Ectodermal cell (in vitro differentiated cells): ENCODE data around the gene AQP5.

Source experiments
- H3K27ac ChIP-seq: 2 replicates; pipeline ENCODE4 v1.7.0; 2013; ENCODE audit warnings: mild to moderate bottlenecking, low read depth, low read length; ENCODE audit not compliant: insufficient read depth, poor library complexity, severe bottlenecking
- H3K27me3 ChIP-seq: 2 replicates; pipeline ENCODE4 v1.7.0; 2013; ENCODE audit warnings: mild to moderate bottlenecking, low read length; ENCODE audit not compliant: insufficient read depth, control insufficient read depth, poor library complexity, severe bottlenecking
- H3K36me3 ChIP-seq: one replicate; pipeline ENCODE4 v1.7.0; 2013; ENCODE audit warnings: low read length; ENCODE audit not compliant: control insufficient read depth, insufficient read depth
- H3K4me1 ChIP-seq: one replicate; pipeline ENCODE4 v1.7.0; 2013; ENCODE audit warnings: low read length; ENCODE audit not compliant: control insufficient read depth, insufficient read depth
- H3K4me3 ChIP-seq: 2 replicates; pipeline ENCODE4 v1.7.0; 2013; ENCODE audit warnings: low read depth, low read length, control low read depth; ENCODE audit not compliant: insufficient read depth
- H3K9me3 ChIP-seq: 2 replicates; pipeline ENCODE4 v1.7.0; 2013; ENCODE audit warnings: mild to moderate bottlenecking, low read length, moderate library complexity; ENCODE audit not compliant: control insufficient read depth
- WGBS, 2 experiments: methylation state at CpG; one replicate each; pipeline ENCODE4 v1.1.7; 2013; ENCODE audit warnings: missing lambda C conversion rate in 2 of 2; 5-methylcytosine and 5-hydroxymethylcytosine counted together

AQP5 gene

DNA sequence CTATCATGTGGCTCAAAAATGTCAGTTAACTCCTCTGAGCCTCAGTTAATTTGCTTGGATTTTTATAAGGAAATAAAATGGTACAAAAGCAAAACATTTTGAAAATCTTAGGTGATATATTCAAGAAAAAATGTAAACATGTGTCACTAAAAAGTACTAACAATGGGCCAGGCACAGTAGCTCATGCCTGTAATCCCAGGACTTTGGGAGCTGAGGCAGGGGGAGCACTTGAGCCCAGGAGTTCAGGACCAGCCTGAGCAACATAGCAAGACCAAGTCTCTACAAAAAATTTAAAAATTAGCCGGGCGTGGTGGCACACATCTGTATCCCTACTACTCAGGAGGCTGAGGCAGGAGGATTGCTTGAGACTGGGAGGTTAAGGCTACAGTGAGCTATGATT is 36.8 kb downstream of the AQP5 start:
- WGBS, 2 experiments: 94 to 95% methylated on average over 2 of the region's 2 CpGs
- H3K4me3 ChIP-seq: no peak overlapping the region
- no peaks in the 10 kb centered on the region for H3K9me3 ChIP-seq
- H3K27ac ChIP-seq: no peak overlapping the region
- no peaks in the 10 kb centered on the region for H3K27me3 ChIP-seq
- H3K4me1 ChIP-seq: no peaks in the 10 kb centered on the region
- H3K36me3 ChIP-seq: peaks cover 60% of the 10 kb centered on the region

DNA sequence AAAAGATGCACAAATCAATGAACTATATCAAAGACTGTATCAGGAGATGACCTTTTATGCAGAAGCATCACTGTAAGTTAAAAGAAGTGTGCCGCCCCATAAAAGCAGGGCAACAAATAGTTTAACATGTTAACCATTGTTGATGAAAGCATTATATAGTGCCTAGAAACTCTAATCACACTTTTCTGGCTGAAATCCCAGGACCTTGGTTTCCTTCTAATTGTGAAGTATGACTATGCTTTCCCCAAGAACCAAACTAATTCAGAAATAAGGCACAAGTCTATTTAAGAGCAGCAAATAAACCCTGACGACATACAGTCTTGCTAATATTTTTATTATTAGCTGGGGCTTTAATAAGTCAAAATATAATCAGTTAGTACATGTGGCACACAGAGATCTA is 41.9 kb downstream of the AQP5 start:
- no peak overlapping the region for H3K27ac ChIP-seq
- H3K9me3 ChIP-seq: no peaks in the 10 kb centered on the region
- whole genome bisulfite sequencing, 2 experiments: 88 to 100% methylated on average over 1 of the region's 2 CpGs
- no peaks in the 10 kb centered on the region for H3K4me1 ChIP-seq
- no peak overlapping the region for H3K4me3 ChIP-seq
- H3K36me3 ChIP-seq: peaks cover 52% of the 10 kb centered on the region
- no peaks in the 10 kb centered on the region for H3K27me3 ChIP-seq

DNA sequence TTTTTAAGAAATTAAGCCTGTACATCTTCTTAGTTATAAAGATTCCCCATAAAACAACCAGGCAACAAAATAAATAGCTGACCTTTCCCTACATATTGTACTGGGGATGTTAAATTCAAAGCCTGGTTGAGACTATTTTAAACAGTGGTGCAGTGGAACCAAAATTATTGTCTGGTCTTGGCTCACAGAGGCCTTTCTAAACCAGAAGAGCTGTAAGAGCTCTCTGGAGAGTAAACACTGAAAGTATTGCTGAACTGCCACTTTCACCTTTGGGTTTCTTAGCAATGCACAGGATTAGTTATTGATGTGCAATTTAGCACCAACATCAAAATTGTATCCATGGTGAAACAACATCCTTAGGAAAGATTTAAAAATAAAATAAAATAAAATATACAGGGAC is 43.0 kb downstream of the AQP5 start:
- Histone ChIP-seq H3K27me3 (no peaks in the 10 kb centered on the region), H3K4me1 (no peaks in the 10 kb centered on the region), H3K27ac (no peak overlapping the region), H3K4me3 (no peak overlapping the region), H3K36me3 (peaks cover 49% of the 10 kb centered on the region), H3K9me3 (no peaks in the 10 kb centered on the region)

DNA sequence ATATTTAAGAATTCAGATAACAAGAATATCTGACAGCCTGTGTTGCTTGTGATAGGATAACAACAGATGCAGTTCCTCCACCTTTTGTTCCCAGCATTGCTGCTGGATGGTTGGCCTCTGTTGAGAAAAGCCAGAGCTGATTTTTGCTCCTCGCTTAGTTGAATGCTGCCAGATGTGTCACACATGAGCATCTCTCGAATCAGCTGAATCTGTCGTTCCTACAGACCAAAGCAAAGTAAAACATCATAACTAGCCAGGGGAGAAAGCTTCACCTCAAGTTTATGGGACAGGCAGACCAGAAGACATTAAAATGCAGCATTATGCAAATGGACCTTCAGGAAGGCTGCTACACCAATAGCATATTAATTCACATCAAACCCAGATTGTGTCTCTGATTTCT is 43.5 kb downstream of the AQP5 start:
- H3K4me1 ChIP-seq: no peaks in the 10 kb centered on the region
- H3K9me3 ChIP-seq: no peaks in the 10 kb centered on the region
- peaks cover 48% of the 10 kb centered on the region for H3K36me3 ChIP-seq
- no peak overlapping the region for H3K4me3 ChIP-seq
- 96 to 97% methylated on average over 3 of the region's 3 CpGs for WGBS, 2 experiments
- H3K27ac ChIP-seq: no peak overlapping the region
- no peaks in the 10 kb centered on the region for H3K27me3 ChIP-seq

DNA sequence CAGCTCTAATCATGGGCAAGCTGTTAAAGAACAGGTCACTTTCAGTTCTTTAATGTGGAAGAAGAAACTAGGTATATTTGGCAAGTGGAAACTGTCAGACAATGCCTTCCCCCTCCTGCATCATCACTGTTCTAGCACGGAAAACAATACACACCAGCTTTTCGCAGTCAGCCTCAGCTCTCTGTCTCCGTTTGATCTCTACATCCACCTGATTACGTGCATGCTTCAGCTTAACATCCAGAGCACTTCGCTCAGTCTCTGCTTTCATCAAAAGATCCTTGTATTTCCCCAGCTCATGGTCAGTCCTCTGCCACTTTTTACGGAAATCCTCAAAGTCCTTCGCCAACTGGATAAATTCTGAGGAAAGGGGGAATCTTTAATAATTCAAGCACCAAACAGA is 44.6 kb downstream of the AQP5 start:
- Histone ChIP-seq H3K27ac (no peak overlapping the region), H3K36me3 (peaks cover 44% of the 10 kb centered on the region), H3K27me3 (no peaks in the 10 kb centered on the region), H3K9me3 (no peaks in the 10 kb centered on the region), H3K4me3 (no peak overlapping the region), H3K4me1 (no peaks in the 10 kb centered on the region)
- WGBS, 2 experiments: 96 to 97% methylated on average over 7 of the region's 7 CpGs

DNA sequence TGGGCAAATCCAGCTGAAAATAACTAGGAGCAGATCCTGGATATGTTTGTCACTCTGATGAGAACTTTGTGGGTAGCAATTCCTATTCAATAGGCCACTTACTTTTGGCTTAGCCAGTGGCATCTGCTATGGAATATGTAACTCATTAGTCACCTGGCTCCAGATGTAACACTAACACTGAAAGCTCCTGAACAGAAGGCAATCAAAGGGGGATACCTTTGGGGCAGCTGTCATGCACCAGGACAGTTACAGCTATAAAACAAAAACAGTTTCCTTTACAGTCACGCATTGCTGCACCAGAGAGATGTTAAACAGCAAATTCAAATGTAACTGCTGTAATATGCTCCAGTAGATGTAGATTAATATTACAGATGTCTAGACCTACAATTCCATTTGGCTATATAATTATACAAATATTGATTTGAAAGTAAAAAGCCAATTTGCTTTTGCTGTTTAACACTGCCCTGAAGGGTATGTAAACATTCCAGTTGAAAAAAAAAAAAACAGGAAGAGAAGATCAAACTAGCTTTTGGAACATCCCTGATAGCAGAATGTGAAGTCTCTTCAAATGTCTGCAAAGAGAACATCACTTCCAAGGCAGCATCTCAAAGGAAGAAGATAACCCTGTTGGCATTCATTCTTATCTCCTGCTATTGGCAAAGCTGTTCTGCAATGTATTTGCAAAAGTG is 45.2 kb downstream of the AQP5 start:
- Histone ChIP-seq H3K27ac (no peak overlapping the region), H3K4me3 (no peak overlapping the region), H3K4me1 (no peaks in the 10 kb centered on the region), H3K36me3 (peaks cover 42% of the 10 kb centered on the region), H3K9me3 (no peaks in the 10 kb centered on the region), H3K27me3 (no peaks in the 10 kb centered on the region)
- 100% methylated on average over 1 of the region's 1 CpG; no CpG with 5 or more reads in 1 of the 2 experiments for WGBS, 2 experiments

DNA sequence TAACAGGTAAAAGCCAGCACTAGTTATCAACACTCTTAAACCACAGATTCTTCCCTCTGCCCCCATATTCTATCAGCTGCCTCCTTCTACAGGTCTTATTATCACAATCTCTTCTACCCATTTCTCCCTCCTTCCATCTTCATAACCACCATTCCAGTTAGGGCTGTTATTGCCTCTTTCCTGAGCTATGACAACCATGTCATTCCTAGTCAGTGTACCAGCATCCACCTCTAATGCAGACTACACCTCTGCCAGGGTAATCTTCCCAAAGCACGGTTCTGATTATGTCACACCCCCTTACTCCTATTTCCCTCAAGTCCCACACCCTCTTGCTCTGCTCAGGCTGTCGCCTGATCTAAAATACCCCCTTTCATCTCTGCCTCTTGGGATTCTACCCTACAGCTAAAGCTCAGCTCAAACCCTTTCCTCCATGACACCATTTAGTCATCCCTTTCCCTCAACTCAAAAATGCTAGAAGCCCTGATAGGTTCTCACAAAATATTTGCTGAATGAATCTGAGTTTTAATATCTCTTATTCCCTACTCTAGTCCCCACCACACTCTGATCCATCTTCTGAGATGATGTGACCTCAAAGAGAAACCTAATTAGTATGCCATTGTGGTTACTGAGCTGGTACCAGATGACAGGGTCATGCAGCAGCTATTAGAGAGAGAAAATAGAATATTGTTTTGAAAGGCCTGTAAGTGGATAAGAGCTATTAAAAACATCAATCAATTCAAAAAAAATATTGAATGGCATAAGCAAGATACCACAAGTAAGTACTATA is 51.9 kb downstream of the AQP5 start:
- Histone ChIP-seq H3K27ac (no peak overlapping the region), H3K27me3 (no peaks in the 10 kb centered on the region), H3K4me3 (no peak overlapping the region), H3K36me3 (peaks cover 14% of the 10 kb centered on the region), H3K9me3 (no peaks in the 10 kb centered on the region), H3K4me1 (no peaks in the 10 kb centered on the region)
- WGBS, 2 experiments: 89 to 92% methylated on average over 2 of the region's 2 CpGs

DNA sequence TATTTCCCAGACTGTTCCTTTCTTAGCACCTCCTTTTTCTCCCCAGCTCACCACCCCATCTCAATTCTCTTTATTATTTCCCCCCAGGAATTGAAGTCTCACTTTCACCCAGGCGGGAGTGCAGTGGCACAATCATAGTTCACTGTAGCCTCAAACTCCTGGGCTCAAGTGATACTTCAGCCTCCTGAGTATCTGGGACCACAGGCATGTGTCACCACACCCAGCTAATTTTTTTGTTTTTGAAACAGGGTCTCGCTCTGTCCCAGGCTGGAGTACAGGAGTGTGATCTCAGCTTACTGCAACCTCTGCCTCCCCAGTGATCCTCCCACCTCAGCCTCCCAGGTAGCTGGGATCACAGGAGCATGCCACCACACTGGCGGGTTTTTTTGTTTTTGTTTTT is 52.7 kb downstream of the AQP5 start:
- no peak overlapping the region for H3K27ac ChIP-seq
- no peaks in the 10 kb centered on the region for H3K9me3 ChIP-seq
- peaks cover 10% of the 10 kb centered on the region for H3K36me3 ChIP-seq
- no peaks in the 10 kb centered on the region for H3K4me1 ChIP-seq
- 91 to 97% methylated on average over 3 of the region's 3 CpGs for WGBS, 2 experiments
- H3K27me3 ChIP-seq: no peaks in the 10 kb centered on the region
- H3K4me3 ChIP-seq: no peak overlapping the region
